GM21423 (cell line): ENCODE data around the gene TSGA10IP.
"Not testable (repeated sequence)": the region's sequence is repeated elsewhere in the genome, so short reads cannot be mapped to it uniquely, and the experiment has no call there.

Source experiments
- ATAC-seq: cut with Tn5 transposase; IDR thresholded peaks from one replicate; pipeline ENCODE4 v1.9.1; 2021; ENCODE audit warnings: mild to moderate bottlenecking, moderate library complexity; ENCODE audit not compliant: unreplicated experiment

The TSGA10IP gene

GRCh38 chr11:65945941-65946558, 770 bp downstream of the TSGA10IP start:
- no peak for ATAC-seq

- ATAC-seq, result no peak
Measured at GRCh38 chr11:65946655-65947054, 1.4 kb downstream of the TSGA10IP start.

- ATAC-seq, result no peak
Measured at GRCh38 chr11:65947133-65947532, 1.9 kb downstream of the TSGA10IP start.

GRCh38 chr11:65947603-65948125, 2.4 kb downstream of the TSGA10IP start:
- ATAC-seq, result no peak

- ATAC-seq, result not testable (repeated sequence)
Measured at GRCh38 chr11:65950711-65951110, 5.4 kb downstream of the TSGA10IP start.

GRCh38 chr11:65951641-65952040, 6.4 kb downstream of the TSGA10IP start:
- ATAC-seq, result not testable (repeated sequence)

- no peak for ATAC-seq
Measured at GRCh38 chr11:65952052-65952521, 6.8 kb downstream of the TSGA10IP start.

- no peak for ATAC-seq
Measured at GRCh38 chr11:65953471-65953870, 8.2 kb downstream of the TSGA10IP start.

GRCh38 chr11:65954771-65955170, 9.5 kb downstream of the TSGA10IP start:
- no peak for ATAC-seq

- no peak for ATAC-seq
Measured at GRCh38 chr11:65958291-65958690, 13.0 kb downstream of the TSGA10IP start.

- ATAC-seq, result no peak
Measured at GRCh38 chr11:65958774-65959420, 13.6 kb downstream of the TSGA10IP start.

GRCh38 chr11:65960824-65961266, 15.6 kb downstream of the TSGA10IP start:
- ATAC-seq, result no peak

- ATAC-seq, result peak; percentile 81
Measured at GRCh38 chr11:65961267-65962140, 16.2 kb downstream of the TSGA10IP start, which contains the start of gene SART1. Gene SART1, plus strand, starts transcription at chr11:65961734. Its CDS starts 47 bp downstream, at chr11:65961781.

- ATAC-seq, result no peak
Measured at GRCh38 chr11:65962141-65962564, 16.9 kb downstream of the TSGA10IP start.

GRCh38 chr11:65964906-65965305, 19.6 kb downstream of the TSGA10IP start:
- no peak for ATAC-seq

GRCh38 chr11:65965986-65966762, 20.9 kb downstream of the TSGA10IP start:
- no peak for ATAC-seq

GRCh38 chr11:65967329-65967934, 22.2 kb downstream of the TSGA10IP start:
- no peak for ATAC-seq

- no peak for ATAC-seq
Measured at GRCh38 chr11:65968600-65969482, 23.6 kb downstream of the TSGA10IP start.

GRCh38 chr11:65972116-65972515, 26.8 kb downstream of the TSGA10IP start:
- ATAC-seq, result no peak
